HG03558 (cell line): ENCODE data around the gene FAM169A.
"Not testable (repeated sequence)": the region's sequence is repeated elsewhere in the genome, so short reads cannot be mapped to it uniquely, and the experiment has no call there.

ENCODE experiments used
- ATAC-seq: cut with Tn5 transposase; IDR thresholded peaks from one replicate; pipeline ENCODE4 v1.9.1; 2021; ENCODE audit warnings: moderate number of reproducible peaks; ENCODE audit not compliant: unreplicated experiment; ENCODE audit errors: extremely low read depth

Gene FAM169A

GRCh38 chr5:74865804-74866595, at the start of gene FAM169A:
Gene FAM169A, minus strand, starts transcription at chr5:74866387. Its CDS starts 24,711 bp downstream, at chr5:74841676.
- ATAC-seq, result no peak

GRCh38 chr5:74915488-74915887, 49.3 kb upstream of the FAM169A start:
- ATAC-seq, result no peak

GRCh38 chr5:74911421-74911820, 45.2 kb upstream of the FAM169A start:
- not testable (repeated sequence) for ATAC-seq

- ATAC-seq, result not testable (repeated sequence)
These were observed 43.7 kb upstream of the FAM169A start for GRCh38 chr5:74909888-74910287.

- ATAC-seq, result not testable (repeated sequence)
These were observed 42.0 kb upstream of the FAM169A start for GRCh38 chr5:74908237-74908636.

GRCh38 chr5:74904713-74905112, 38.5 kb upstream of the FAM169A start:
- not testable (repeated sequence) for ATAC-seq

- ATAC-seq, result no peak
These were observed 37.1 kb upstream of the FAM169A start for GRCh38 chr5:74903165-74903787.

- ATAC-seq, result no peak
These were observed 30.9 kb upstream of the FAM169A start for GRCh38 chr5:74897049-74897448.

- no peak for ATAC-seq
These were observed 29.7 kb upstream of the FAM169A start for GRCh38 chr5:74895906-74896305.

GRCh38 chr5:74894351-74894750, 28.2 kb upstream of the FAM169A start:
- ATAC-seq, result no peak

GRCh38 chr5:74892921-74893320, 26.7 kb upstream of the FAM169A start:
- no peak for ATAC-seq

GRCh38 chr5:74889523-74890105, 23.4 kb upstream of the FAM169A start:
- peak; percentile 65 for ATAC-seq

- ATAC-seq, result no peak
These were observed 21.9 kb upstream of the FAM169A start for GRCh38 chr5:74888117-74888516.

GRCh38 chr5:74885170-74885569, 19.0 kb upstream of the FAM169A start:
- no peak for ATAC-seq

GRCh38 chr5:74882379-74883134, 16.4 kb upstream of the FAM169A start:
- ATAC-seq, result not testable (repeated sequence)

- ATAC-seq, result no peak
These were observed 11.6 kb upstream of the FAM169A start for GRCh38 chr5:74877624-74878304.

GRCh38 chr5:74875994-74876791, 10.0 kb upstream of the FAM169A start:
- ATAC-seq, result no peak

GRCh38 chr5:74873525-74874249, 7.5 kb upstream of the FAM169A start:
- ATAC-seq, result no peak
